Endothelial cell of umbilical vein (primary cell): ENCODE measurements around the gene DUX4. TPM values are rescaled to one million over a fixed set of nuclear protein-coding genes. Genes with fewer than 3 reads are reported as not detected.
"Not testable (repeated sequence)": the region's sequence is repeated elsewhere in the genome, so short reads cannot be mapped to it uniquely, and the experiment has no call there.

Experiments
- BruUV-seq: library from RNA; stranded (reverse); fragments of 400-500 nt; replicated peaks from 2 replicates; lab custom pipeline; 2021; lab: Mats Ljungman, UMichigan
- CTCF ChIA-PET: fragments of 300-600, 350-600 bp; sonication (Branson Sonifier 250); formaldehyde crosslinking; loops from one replicate; lab custom pipeline; 2021; ENCODE audit warnings: antibody characterized with exemption, inconsistent platforms; lab: Charles Lee
- POLR2A ChIA-PET: fragments of 300-600, 350-600 bp; sonication (Branson Sonifier 250); formaldehyde crosslinking; loops from one replicate; lab custom pipeline; 2021; ENCODE audit warnings: antibody characterized with exemption, inconsistent platforms; lab: Charles Lee
- DNase-seq: peaks from one replicate; pipeline ENCODE4 v3.0.0-alpha.2; 2011; ENCODE audit warnings: low read depth, low spot score
- FAIRE-seq: peaks from 2 replicates; lab custom pipeline; 2011; peaks lifted over from hg19 to GRCh38; lab: Jason Lieb, UNC
- H2AFZ ChIP-seq: 2 replicates; pipeline ENCODE4 v1.6.0; 2012; ENCODE audit warnings: low read depth, low read length, control low read depth, inconsistent platforms
- H3K27ac ChIP-seq: 2 replicates; pipeline ENCODE4 v1.5.1; 2011; ENCODE audit warnings: low read depth, mild to moderate bottlenecking, control low read depth, low read length, moderate library complexity; ENCODE audit not compliant: insufficient read depth
- H3K27me3 ChIP-seq, 2 experiments: 2 replicates each; pipeline versions ENCODE4 v1.6.0 to v1.6.1; 2011; ENCODE audit warnings: low read length in 2 of 2, mixed read lengths in 1 of 2; ENCODE audit not compliant: control insufficient read depth in 2 of 2, insufficient read depth in 2 of 2
- H3K36me3 ChIP-seq, 2 experiments: 2 replicates in 1 of 2; 3 replicates in 1 of 2; pipeline ENCODE4 v1.5.1; 2011; ENCODE audit warnings: low read length in 2 of 2, mild to moderate bottlenecking in 1 of 2, moderate library complexity in 1 of 2; ENCODE audit not compliant: control insufficient read depth in 2 of 2, insufficient read depth in 2 of 2; ENCODE audit errors: extremely low read depth in 1 of 2
- H3K4me1 ChIP-seq: 3 replicates; pipeline ENCODE4 v1.5.1; 2011; ENCODE audit warnings: mild to moderate bottlenecking, low read length; ENCODE audit not compliant: control insufficient read depth, insufficient read depth; ENCODE audit errors: extremely low read depth
- H3K4me2 ChIP-seq: 2 replicates; pipeline ENCODE4 v1.6.1; 2011; ENCODE audit warnings: low read length, control low read depth, mixed read lengths; ENCODE audit not compliant: insufficient read depth
- H3K4me3 ChIP-seq, 3 experiments: fragments of 200-600 bp in 1 of 3; sonication (generic), shearing (Covaris generic) in 1 of 3; replicated peaks in 1 of 3; 2 replicates each; pipeline ENCODE4 v1.5.1; 2011 to 2016; ENCODE audit warnings: control low read depth in 3 of 3, low read length in 3 of 3, mild to moderate bottlenecking in 2 of 3, inconsistent platforms in 1 of 3, low read depth in 1 of 3, moderate library complexity in 1 of 3; ENCODE audit not compliant: insufficient read depth in 1 of 3
- H3K79me2 ChIP-seq: 2 replicates; pipeline ENCODE4 v1.6.0; 2012; ENCODE audit warnings: low read length, inconsistent platforms; ENCODE audit not compliant: control insufficient read depth, insufficient read depth
- H3K9ac ChIP-seq: replicated peaks from 2 replicates; pipeline ENCODE3; 2011; ENCODE audit warnings: low read length, control low read depth; ENCODE audit not compliant: insufficient read depth; ENCODE audit errors: extremely low read depth
- H3K9me1 ChIP-seq: replicated peaks from 3 replicates; pipeline ENCODE4 v1.6.0; 2011; ENCODE audit warnings: mild to moderate bottlenecking, low read length; ENCODE audit not compliant: control insufficient read depth, insufficient read depth; ENCODE audit errors: extremely low read depth
- H3K9me3 ChIP-seq: replicated peaks from 2 replicates; pipeline ENCODE4 v1.5.1; 2012; ENCODE audit warnings: low read length, inconsistent platforms; ENCODE audit not compliant: control insufficient read depth, insufficient read depth
- H4K20me1 ChIP-seq: replicated peaks from 2 replicates; pipeline ENCODE3; 2011; ENCODE audit warnings: mild to moderate bottlenecking, low read length; ENCODE audit not compliant: control insufficient read depth, insufficient read depth; ENCODE audit errors: extremely low read depth
- dilution Hi-C: fragments of 300-500 bp; cut with MboI; formaldehyde crosslinking; loops from one replicate; pipeline ENCODE4 v1.15.0; 2019; ENCODE audit warnings: low sequenced_read_pairs; ENCODE audit not compliant: extremely low pct_ligation_motif_present
- intact Hi-C: fragments of 100-400 bp; cut with micrococcal nuclease; formaldehyde crosslinking; loops from one replicate; pipeline ENCODE4 v1.10.0; 2022
- polyA plus RNA-seq, 4 experiments: library from polyadenylated mRNA; depleted of rRNA in 3 of 4; stranded (reverse) in 3 of 4; unstranded in 1 of 4; fragments of >200 nt; gene quantifications; 2 replicates each; pipeline versions ENCODE4 v1.2.1 to v1.2.3, GENCODE V29; 2011 to 2012; ENCODE audit warnings: missing spikeins in 1 of 4
- total RNA-seq: library from RNA; stranded (reverse); gene quantifications from 2 replicates; pipeline ENCODE4 v1.2.3, GENCODE V29; 2021

DUX4 gene
- total and polyA plus RNA-seq, 2 donors (not counting 3 experiments of a cell fraction or from before 2014, with no cell fraction given), result not detected

DNA sequence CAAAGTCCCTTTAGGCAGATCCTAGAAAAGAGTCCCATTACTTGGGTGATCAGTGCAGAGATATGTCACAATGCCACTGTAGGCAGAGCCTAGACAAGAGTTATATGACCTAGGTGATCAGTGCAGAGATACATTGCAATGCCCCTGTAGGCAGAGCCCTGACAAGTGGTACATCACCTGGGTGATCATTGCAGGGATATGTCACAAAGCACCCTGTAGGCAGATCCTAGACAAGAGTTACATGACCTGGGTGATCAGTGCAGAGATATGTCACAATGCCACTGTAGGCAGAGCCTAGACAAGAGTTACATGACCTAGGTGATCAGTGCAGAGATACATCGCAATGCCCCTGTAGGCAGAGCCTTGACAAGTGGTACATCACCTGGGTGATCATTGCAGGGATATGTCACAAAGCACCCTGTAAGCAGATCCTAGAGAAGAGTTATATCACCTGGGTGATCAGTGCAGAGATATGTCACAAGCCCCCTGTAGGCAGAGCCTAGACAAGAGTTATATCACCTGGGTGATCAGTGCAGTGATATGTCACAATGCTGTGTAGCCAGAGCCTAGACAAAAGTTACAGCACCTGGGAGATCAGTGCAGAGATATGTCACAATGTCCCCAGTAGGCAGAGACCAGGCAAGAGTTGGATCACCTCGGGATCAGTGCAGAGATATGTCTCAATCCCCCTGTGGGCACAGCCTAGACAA, 5.6 kb downstream of the DUX4 start:
- FAIRE-seq, H3K9me3 ChIP-seq, H3K27ac ChIP-seq, H3K4me2 ChIP-seq, H3K9me1 ChIP-seq, H3K4me3 ChIP-seq, H2AFZ ChIP-seq, H3K27me3 ChIP-seq, CTCF ChIA-PET, POLR2A ChIA-PET, dilution Hi-C loops, H3K4me1 ChIP-seq, intact Hi-C loops, H3K79me2 ChIP-seq, BruUV-seq, H4K20me1 ChIP-seq, H3K36me3 ChIP-seq, DNase-seq, H3K9ac ChIP-seq: not testable (repeated sequence)

DNA sequence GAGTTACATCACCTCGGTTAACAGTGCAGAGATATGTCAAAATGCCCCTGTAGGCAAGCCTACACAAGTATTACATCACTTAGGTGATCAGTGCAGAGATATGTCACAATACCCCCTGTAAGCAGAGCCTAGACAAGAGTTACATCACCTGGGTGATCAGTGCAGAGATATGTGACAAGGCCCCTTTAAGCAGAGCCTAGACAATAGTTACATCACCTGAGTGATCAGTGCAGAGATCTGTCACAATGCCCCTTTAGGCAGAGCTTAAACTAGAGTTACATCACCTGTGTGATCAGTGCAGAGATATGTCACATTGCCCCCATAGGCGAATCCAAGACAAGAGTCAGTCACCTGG, 6.1 kb downstream of the DUX4 start:
- H3K9ac ChIP-seq, H3K4me2 ChIP-seq, POLR2A ChIA-PET, intact Hi-C loops, H3K9me1 ChIP-seq, H3K79me2 ChIP-seq, BruUV-seq, DNase-seq, H3K27ac ChIP-seq, dilution Hi-C loops, H3K4me3 ChIP-seq, H3K9me3 ChIP-seq, FAIRE-seq, H2AFZ ChIP-seq, CTCF ChIA-PET, H3K36me3 ChIP-seq, H4K20me1 ChIP-seq, H3K4me1 ChIP-seq, H3K27me3 ChIP-seq: not testable (repeated sequence)

- H2AFZ ChIP-seq, H3K9me3 ChIP-seq, H3K9ac ChIP-seq, H3K79me2 ChIP-seq, H3K9me1 ChIP-seq, CTCF ChIA-PET, H3K4me3 ChIP-seq, intact Hi-C loops, H4K20me1 ChIP-seq, BruUV-seq, H3K27ac ChIP-seq, H3K27me3 ChIP-seq, dilution Hi-C loops, H3K4me1 ChIP-seq, H3K4me2 ChIP-seq, FAIRE-seq, H3K36me3 ChIP-seq, POLR2A ChIA-PET, DNase-seq: not testable (repeated sequence)
These were observed 7.4 kb downstream of the DUX4 start for GRCh38 chr4:190180947-190181346.

GRCh38 chr4:190181481-190182100, 8.0 kb downstream of the DUX4 start:
- dilution Hi-C loops, result not testable (repeated sequence)

More at GRCh38 chr4:190181481-190182100, 8.0 kb downstream of the DUX4 start:
- FAIRE-seq, H2AFZ ChIP-seq, DNase-seq, POLR2A ChIA-PET, H3K36me3 ChIP-seq, H3K4me2 ChIP-seq, H3K4me3 ChIP-seq, intact Hi-C loops, H3K27ac ChIP-seq, H3K4me1 ChIP-seq, H3K9me1 ChIP-seq, CTCF ChIA-PET, H3K27me3 ChIP-seq, H3K79me2 ChIP-seq, H4K20me1 ChIP-seq, H3K9me3 ChIP-seq, BruUV-seq, H3K9ac ChIP-seq: not testable (repeated sequence)
